ENCODE measurements around the gene TMEM184B. TPM values are rescaled to one million over a fixed set of nuclear protein-coding genes. Genes with fewer than 3 reads are reported as not detected.

TMEM184B gene
- total RNA-seq, 4 donors from 2014 or later, result 39.1 to 56.1 (median 51.4) TPM

DNA sequence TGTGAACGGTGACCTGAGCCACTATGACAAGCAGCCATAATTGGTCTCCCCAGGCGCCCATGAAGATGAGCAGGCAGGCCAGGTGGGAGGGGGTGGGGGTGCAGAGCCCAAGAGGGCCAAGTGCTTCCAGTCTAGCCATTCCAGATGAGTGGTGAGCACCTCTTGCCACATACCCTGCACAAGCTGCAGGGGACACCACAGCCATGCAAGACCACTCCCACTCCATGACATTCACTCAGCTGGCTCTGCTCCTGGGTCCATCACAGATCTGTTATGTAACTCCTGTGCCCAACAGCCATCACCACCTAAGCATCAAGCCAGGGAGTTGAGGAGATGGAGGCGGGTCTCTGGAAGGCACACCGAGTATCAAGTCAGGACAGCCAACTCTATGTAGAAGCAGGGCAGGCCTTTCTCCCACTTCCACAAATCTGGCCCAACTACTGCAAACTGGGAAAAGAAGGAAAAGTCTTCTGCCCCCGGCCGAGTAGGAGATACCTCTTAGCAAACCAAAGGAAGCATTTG is 8.4 kb downstream of the TMEM184B start:
- TF ChIP-seq POLR2A (IDR thresholded peaks at IDR 0.05), result no peak
- TF ChIP-seq, protein P1, sequence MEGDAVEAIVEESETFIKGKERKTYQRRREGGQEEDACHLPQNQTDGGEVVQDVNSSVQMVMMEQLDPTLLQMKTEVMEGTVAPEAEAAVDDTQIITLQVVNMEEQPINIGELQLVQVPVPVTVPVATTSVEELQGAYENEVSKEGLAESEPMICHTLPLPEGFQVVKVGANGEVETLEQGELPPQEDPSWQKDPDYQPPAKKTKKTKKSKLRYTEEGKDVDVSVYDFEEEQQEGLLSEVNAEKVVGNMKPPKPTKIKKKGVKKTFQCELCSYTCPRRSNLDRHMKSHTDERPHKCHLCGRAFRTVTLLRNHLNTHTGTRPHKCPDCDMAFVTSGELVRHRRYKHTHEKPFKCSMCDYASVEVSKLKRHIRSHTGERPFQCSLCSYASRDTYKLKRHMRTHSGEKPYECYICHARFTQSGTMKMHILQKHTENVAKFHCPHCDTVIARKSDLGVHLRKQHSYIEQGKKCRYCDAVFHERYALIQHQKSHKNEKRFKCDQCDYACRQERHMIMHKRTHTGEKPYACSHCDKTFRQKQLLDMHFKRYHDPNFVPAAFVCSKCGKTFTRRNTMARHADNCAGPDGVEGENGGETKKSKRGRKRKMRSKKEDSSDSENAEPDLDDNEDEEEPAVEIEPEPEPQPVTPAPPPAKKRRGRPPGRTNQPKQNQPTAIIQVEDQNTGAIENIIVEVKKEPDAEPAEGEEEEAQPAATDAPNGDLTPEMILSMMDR (IDR thresholded peaks at IDR 0.05), result no peak
- H3K9me3 ChIP-seq, result no peaks in the 10 kb centered on the region
- no peak overlapping the region for H3K27ac ChIP-seq
- no peak for DNase-seq
- H3K4me1 ChIP-seq, result peaks cover 0 to 37% (median 8%) of the 10 kb centered on the region in 4 donors
- no peaks in the 10 kb centered on the region for H3K27me3 ChIP-seq
- H3K4me3 ChIP-seq, result no peak overlapping the region
- no peaks in the 10 kb centered on the region for H3K36me3 ChIP-seq

DNA sequence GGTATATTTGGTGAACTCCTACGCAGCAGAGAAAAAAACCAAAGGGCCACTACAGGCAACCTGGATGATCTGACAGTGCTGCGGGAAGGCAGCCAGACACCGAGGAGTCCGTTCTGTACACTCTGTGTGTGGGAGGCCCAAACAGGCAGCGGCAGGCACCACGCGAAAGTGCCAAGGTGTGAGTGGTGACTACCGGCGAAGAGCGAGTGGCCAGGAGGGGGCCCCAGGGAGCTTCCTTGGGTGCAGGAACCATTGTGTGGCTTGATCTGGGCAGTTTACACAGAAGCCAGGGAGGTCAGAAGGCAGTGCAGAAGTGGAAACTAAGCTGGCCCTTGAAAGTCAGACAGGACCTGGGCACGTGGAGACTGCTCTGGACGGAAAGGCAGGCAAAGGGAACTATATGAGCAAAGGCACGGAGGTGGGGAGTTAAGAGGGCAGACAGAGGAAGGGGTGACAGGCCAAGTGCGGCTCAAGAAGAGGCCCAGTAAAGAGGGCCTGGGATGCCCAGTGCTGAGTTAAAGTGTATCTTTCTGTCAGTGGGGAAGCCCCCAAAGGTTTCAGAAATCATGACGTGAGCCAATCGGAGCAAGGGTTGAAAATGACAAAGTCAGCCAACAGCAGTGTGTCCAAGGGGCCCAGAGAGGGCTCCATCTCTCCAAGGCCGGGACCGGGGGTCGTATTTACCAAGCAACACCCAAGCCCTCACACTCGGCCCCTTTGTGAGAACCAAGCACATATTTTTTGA is 10.6 kb downstream of the TMEM184B start:
- H3K36me3 ChIP-seq, result no peaks in the 10 kb centered on the region
- DNase-seq, result peak; percentile 54 to 85 (median 79)
- peaks cover 0 to 39% (median 11%) of the 10 kb centered on the region in 4 donors for H3K4me1 ChIP-seq
- H3K9me3 ChIP-seq, result no peaks in the 10 kb centered on the region
- peak overlapping the region in 3 of 4 donors; percentile 61 to 77 (median 64) for H3K27ac ChIP-seq
- H3K4me3 ChIP-seq, result no peak overlapping the region
- peak in 1 of 2 donors; percentile 21 for TF ChIP-seq POLR2A (IDR thresholded peaks at IDR 0.05)
- TF ChIP-seq, protein P1 (IDR thresholded peaks at IDR 0.05), result peak; percentile 30 to 67 (median 56)
- no peaks in the 10 kb centered on the region for H3K27me3 ChIP-seq

DNA sequence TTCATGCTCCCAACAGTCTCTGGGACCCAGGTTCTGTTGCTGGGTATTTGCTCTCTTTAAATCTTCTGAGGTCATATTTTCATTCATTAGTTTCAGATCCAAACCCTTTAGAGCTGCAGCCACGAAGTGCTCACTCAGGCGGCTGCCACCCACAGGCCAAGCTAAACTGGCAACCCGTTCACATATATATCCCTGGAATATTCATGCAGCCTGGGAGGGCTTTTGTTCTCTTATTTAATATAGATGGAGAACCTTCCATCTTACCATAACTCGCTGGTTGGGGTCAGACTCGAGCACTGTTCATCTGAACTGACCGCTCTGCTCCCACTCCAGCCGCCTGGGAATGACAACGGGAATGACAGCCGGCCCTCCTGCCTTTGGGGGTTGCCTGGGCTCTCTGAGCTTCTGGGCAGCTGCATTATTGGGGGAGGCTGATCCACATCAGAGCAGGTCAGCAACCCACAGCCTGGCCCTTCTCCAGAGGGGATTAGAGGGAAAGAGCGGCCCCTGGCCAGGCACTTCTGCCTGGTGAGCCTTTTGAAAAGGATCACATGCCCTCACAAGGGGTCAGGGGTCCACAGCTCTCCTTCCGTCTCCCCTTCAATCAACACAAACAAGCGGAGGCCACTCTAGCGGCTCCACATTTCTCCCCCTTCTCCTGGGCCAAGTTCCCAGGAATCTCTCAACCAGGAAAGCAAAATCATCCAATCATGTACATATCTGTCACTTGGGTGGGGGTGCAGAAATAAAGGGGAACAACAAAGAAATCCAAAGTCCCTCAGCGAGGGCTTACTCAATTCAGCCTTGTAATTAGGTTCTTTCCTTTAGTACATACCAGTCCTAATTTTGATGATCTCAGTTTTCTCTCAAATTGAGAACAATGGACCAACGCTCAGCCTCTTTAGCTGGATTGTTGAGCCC is 11.8 kb downstream of the TMEM184B start:
- Histone ChIP-seq H3K27me3 (no peaks in the 10 kb centered on the region), H3K9me3 (no peaks in the 10 kb centered on the region), H3K4me3 (no peak overlapping the region), H3K4me1 (peaks cover 0 to 28% (median 11%) of the 10 kb centered on the region in 4 donors), H3K36me3 (no peaks in the 10 kb centered on the region), H3K27ac (peak overlapping the region; percentile 42 to 77 (median 62))
- TF ChIP-seq, protein P1 (IDR thresholded peaks at IDR 0.05), result no peak
- TF ChIP-seq POLR2A (IDR thresholded peaks at IDR 0.05), result no peak
- DNase-seq, result no peak

DNA sequence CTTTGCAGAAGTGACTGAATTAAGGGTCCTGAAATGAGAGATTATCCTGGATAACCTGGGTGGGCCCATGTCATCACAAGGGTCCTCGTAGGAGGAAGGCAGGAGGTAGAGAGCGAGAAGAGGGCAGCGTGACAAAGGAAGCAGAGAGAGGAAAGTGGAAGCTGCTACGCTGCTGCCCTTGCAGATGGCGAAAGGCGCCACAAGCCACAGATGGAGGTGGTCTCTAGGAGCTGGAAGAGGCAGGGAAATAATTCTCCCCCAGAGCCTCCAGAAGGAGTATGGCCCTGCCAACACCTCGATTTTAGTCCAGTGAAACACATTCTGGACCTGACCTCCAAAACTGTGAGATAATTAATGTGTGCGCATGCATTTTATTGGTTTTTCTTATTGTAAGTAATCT is 13.4 kb downstream of the TMEM184B start:
- H3K4me1 ChIP-seq, result peaks cover 0 to 25% (median 11%) of the 10 kb centered on the region in 4 donors
- peak overlapping the region in 2 of 4 donors; percentile 77 to 81 for H3K27ac ChIP-seq

DNA sequence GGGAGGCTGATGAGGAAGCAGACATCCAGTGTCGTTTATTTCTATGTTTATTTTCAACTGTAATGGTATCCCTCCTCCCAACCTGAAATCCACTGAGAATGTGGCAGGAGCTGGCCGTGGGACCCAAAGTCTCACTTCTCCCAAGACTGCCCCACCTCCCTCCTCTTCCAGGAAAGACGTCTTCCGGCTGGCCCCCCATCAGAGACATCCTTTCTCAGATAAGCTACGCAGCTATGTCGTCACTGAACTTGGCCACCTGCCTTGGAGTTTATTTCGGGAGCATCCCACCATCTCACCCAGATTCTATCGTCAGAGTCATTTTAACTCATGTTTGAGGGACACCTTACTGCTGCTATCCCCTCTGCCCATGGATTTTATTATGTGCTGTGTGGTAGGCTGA is 13.9 kb downstream of the TMEM184B start:
- Histone ChIP-seq H3K4me3 (no peak overlapping the region), H3K36me3 (no peaks in the 10 kb centered on the region), H3K27me3 (no peaks in the 10 kb centered on the region), H3K9me3 (no peaks in the 10 kb centered on the region), H3K27ac (peak overlapping the region in 2 of 4 donors; percentile 77 to 81), H3K4me1 (peaks cover 0 to 25% (median 11%) of the 10 kb centered on the region in 4 donors)
- no peak for TF ChIP-seq POLR2A (IDR thresholded peaks at IDR 0.05)
- TF ChIP-seq, protein P1 (IDR thresholded peaks at IDR 0.05), result no peak
- DNase-seq, result no peak

More for the DNA sequence above, 13.4 kb downstream of the TMEM184B start:
- H3K9me3 ChIP-seq, result no peaks in the 10 kb centered on the region
- H3K36me3 ChIP-seq, result no peaks in the 10 kb centered on the region
- H3K4me3 ChIP-seq, result no peak overlapping the region
- DNase-seq, result no peak
- TF ChIP-seq, protein P1 (IDR thresholded peaks at IDR 0.05), result no peak
- TF ChIP-seq POLR2A (IDR thresholded peaks at IDR 0.05), result no peak
- no peaks in the 10 kb centered on the region for H3K27me3 ChIP-seq
